PC-9 (cell line): Measurements from ENCODE around the gene ADAMTS20. TPM values are rescaled to one million over a fixed set of nuclear protein-coding genes. Genes with fewer than 3 reads are reported as not detected.
A peak's percentile ranks its signal among the peaks of the same experiment; 100 is the strongest.
"Not testable (repeated sequence)": the region's sequence is repeated elsewhere in the genome, so short reads cannot be mapped to it uniquely, and the experiment has no call there.

Experiments
- BruUV-seq: library from RNA; stranded (reverse); fragments of 400-500 nt; replicated peaks from 2 replicates; lab custom pipeline; 2021; lab: Mats Ljungman, UMichigan
- CTCF ChIA-PET: fragments of 300-600 bp; sonication (Branson Sonifier 250); formaldehyde crosslinking; loops from one replicate; lab custom pipeline; 2022; ENCODE audit warnings: antibody characterized with exemption; lab: Charles Lee
- POLR2A ChIA-PET: fragments of 300-600 bp; sonication (Branson Sonifier 250); formaldehyde crosslinking; loops from one replicate; lab custom pipeline; 2022; ENCODE audit warnings: antibody characterized with exemption; ENCODE audit not compliant: unreplicated experiment; lab: Charles Lee
- DNase-seq, 2 experiments: peaks; one replicate each; pipeline versions ENCODE4 v3.0.0 to v3.0.0-alpha.2; 2015 to 2022; ENCODE audit warnings: mixed read lengths in 1 of 2
- H2AFZ ChIP-seq: fragments of 200-600 bp; sonication (generic); 2 replicates; pipeline ENCODE4 v1.8.1; 2017; ENCODE audit warnings: antibody characterized with exemption
- H3F3A ChIP-seq: fragments of 200-600 bp; sonication (generic); 2 replicates; pipeline ENCODE4 v1.8.1; 2017; ENCODE audit warnings: antibody characterized with exemption, mild to moderate bottlenecking, low read depth; ENCODE audit not compliant: insufficient read depth
- H3K27ac ChIP-seq: fragments of 200-600 bp; sonication (generic); 2 replicates; pipeline ENCODE4 v1.6.1; 2016; ENCODE audit warnings: mixed run types
- H3K27me3 ChIP-seq: fragments of 200-600 bp; sonication (generic); 2 replicates; pipeline ENCODE4 v1.6.1; 2016; ENCODE audit warnings: low read depth, mixed run types; ENCODE audit not compliant: insufficient read depth
- H3K36me3 ChIP-seq: fragments of 200-600 bp; sonication (generic); 2 replicates; pipeline ENCODE4 v1.6.1; 2016; ENCODE audit warnings: low read depth, mixed run types
- H3K4me1 ChIP-seq: fragments of 200-600 bp; sonication (generic); replicated peaks from 2 replicates; pipeline ENCODE4 v1.6.1; 2016; ENCODE audit warnings: mixed run types; ENCODE audit not compliant: insufficient read depth
- H3K4me2 ChIP-seq: fragments of 200-600 bp; sonication (generic); 2 replicates; pipeline ENCODE4 v1.6.1; 2017; ENCODE audit warnings: mixed run types
- H3K4me3 ChIP-seq: fragments of 200-600 bp; sonication (generic); 2 replicates; pipeline ENCODE4 v1.6.1; 2016; ENCODE audit warnings: mixed run types
- H3K79me2 ChIP-seq: fragments of 200-600 bp; sonication (generic); 2 replicates; pipeline ENCODE4 v1.6.1; 2017; ENCODE audit warnings: low read depth, mixed run types
- H3K9me2 ChIP-seq: fragments of 200-600 bp; sonication (generic); 2 replicates; pipeline ENCODE4 v1.8.1; 2017; ENCODE audit warnings: mild to moderate bottlenecking; ENCODE audit not compliant: insufficient read depth
- H3K9me3 ChIP-seq: fragments of 200-600 bp; sonication (generic); 2 replicates; pipeline ENCODE4 v1.8.1; 2016; ENCODE audit warnings: low read depth; ENCODE audit not compliant: insufficient read depth
- H4K20me1 ChIP-seq: fragments of 200-600 bp; sonication (generic); 2 replicates; pipeline ENCODE4 v1.8.1; 2017; ENCODE audit not compliant: insufficient read depth
- CTCF ChIP-seq: fragments of 200-600 bp; sonication (generic); conservative IDR thresholded peaks from 2 replicates; pipeline ENCODE4 v1.6.1; 2017; ENCODE audit warnings: mixed run types, antibody characterized with exemption, mild to moderate bottlenecking, moderate library complexity
- EZH2 ChIP-seq: fragments of 200-600 bp; sonication (generic); IDR thresholded peaks from 2 replicates; pipeline ENCODE4 v1.8.0; 2017; ENCODE audit warnings: antibody characterized with exemption, low read depth
- intact Hi-C: fragments of 100-400 bp; cut with micrococcal nuclease; formaldehyde crosslinking; loops from one replicate; pipeline ENCODE4 v1.10.0; 2022; ENCODE audit not compliant: unreplicated experiment
- total RNA-seq: library from RNA; stranded (reverse); gene quantifications from 2 replicates; pipeline ENCODE4 v1.2.3, GENCODE V29; 2021

ADAMTS20 gene
- total RNA-seq, 1 experiment from 2014 or later = 1.0 TPM

- CTCF ChIA-PET = interaction anchor here (0.5 kb wide), 1 partner anchor 368 kb away, joined by 3 read pairs; no protein-coding TSS in a partner anchor
- Histone ChIP-seq H4K20me1 (no peaks in the 10 kb centered on the region), H3K9me2 (no peaks in the 10 kb centered on the region), H3K27ac (peak overlapping the region; percentile 48), H3F3A (peaks cover 7% of the 10 kb centered on the region), H3K4me2 (0 out of 2 replicates have a peak overlapping the region, but pooled peaks have one; percentile 11), H3K79me2 (no peaks in the 10 kb centered on the region), H3K27me3 (no peaks in the 10 kb centered on the region), H3K4me3 (no peak overlapping the region), H3K4me1 (peaks cover 9% of the 10 kb centered on the region), H3K36me3 (no peaks in the 10 kb centered on the region), H2AFZ (no peak overlapping the region), H3K9me3 (no peaks in the 10 kb centered on the region)
- TF ChIP-seq CTCF = no peak
- intact Hi-C loops = no loop called here
- DNase-seq = peak in 1 of 2 experiments; percentile 74
- no TSS peak for BruUV-seq
- POLR2A ChIA-PET = no interaction called here
Observed at GRCh38 chr12:43370263-43370662, 181.7 kb downstream of the ADAMTS20 start.

- no peaks in the 10 kb centered on the region for H3K9me2 ChIP-seq
- H4K20me1 ChIP-seq = no peaks in the 10 kb centered on the region
- H3K79me2 ChIP-seq = no peaks in the 10 kb centered on the region
- H3K36me3 ChIP-seq = no peaks in the 10 kb centered on the region
- BruUV-seq = no TSS peak
- peak overlapping the region; percentile 40; the same call in 1 of the 2 replicates for H2AFZ ChIP-seq
- ChIA-PET POLR2A (no interaction called here), CTCF (no interaction called here)
- DNase-seq = no peak
- TF ChIP-seq CTCF (no peak), EZH2 (no peak)
- no peaks in the 10 kb centered on the region for H3K4me1 ChIP-seq
- H3K27ac ChIP-seq = no peak overlapping the region
- no peak overlapping the region for H3K4me2 ChIP-seq
- no peaks in the 10 kb centered on the region for H3K27me3 ChIP-seq
- intact Hi-C loops = no loop called here
- no peaks in the 10 kb centered on the region; the same call in 1 of the 2 replicates for H3K9me3 ChIP-seq
- H3K4me3 ChIP-seq = no peak overlapping the region
- no peaks in the 10 kb centered on the region for H3F3A ChIP-seq
Observed at GRCh38 chr12:43362910-43363694, 188.9 kb downstream of the ADAMTS20 start.

GRCh38 chr12:43361031-43361710, 190.8 kb downstream of the ADAMTS20 start:
- ChIA-PET POLR2A (no interaction called here), CTCF (no interaction called here)
- BruUV-seq = no TSS peak

GRCh38 chr12:43360001-43360400, 192.0 kb downstream of the ADAMTS20 start:
- H3K27me3 ChIP-seq, H3K4me2 ChIP-seq, H3F3A ChIP-seq, BruUV-seq, H3K27ac ChIP-seq, H2AFZ ChIP-seq, H3K4me1 ChIP-seq, H3K9me2 ChIP-seq, H3K4me3 ChIP-seq, H3K79me2 ChIP-seq, CTCF ChIA-PET, intact Hi-C loops, H3K9me3 ChIP-seq, H4K20me1 ChIP-seq, H3K36me3 ChIP-seq, DNase-seq, POLR2A ChIA-PET: not testable (repeated sequence)

More at GRCh38 chr12:43361031-43361710, 190.8 kb downstream of the ADAMTS20 start:
- Histone ChIP-seq H3K9me2 (no peaks in the 10 kb centered on the region), H3K9me3 (no peaks in the 10 kb centered on the region; the same call in 1 of the 2 replicates), H3K4me3 (no peak overlapping the region), H3F3A (no peaks in the 10 kb centered on the region), H2AFZ (no peak overlapping the region), H3K79me2 (no peaks in the 10 kb centered on the region), H3K4me2 (no peak overlapping the region), H3K4me1 (no peaks in the 10 kb centered on the region), H3K36me3 (no peaks in the 10 kb centered on the region), H3K27ac (no peak overlapping the region), H4K20me1 (no peaks in the 10 kb centered on the region), H3K27me3 (no peaks in the 10 kb centered on the region)
- no peak for DNase-seq
- intact Hi-C loops = no loop called here
- TF ChIP-seq CTCF = no peak
